HPDE6-E6E7 (cell line): ENCODE measurements around the gene COL23A1.
A peak's percentile ranks its signal among the peaks of the same experiment; 100 is the strongest.

Source experiments
- DNase-seq: peaks from one replicate; pipeline ENCODE4 v3.0.0; 2011; ENCODE audit warnings: missing footprints; ENCODE audit errors: extremely low spot score

The COL23A1 gene

DNA sequence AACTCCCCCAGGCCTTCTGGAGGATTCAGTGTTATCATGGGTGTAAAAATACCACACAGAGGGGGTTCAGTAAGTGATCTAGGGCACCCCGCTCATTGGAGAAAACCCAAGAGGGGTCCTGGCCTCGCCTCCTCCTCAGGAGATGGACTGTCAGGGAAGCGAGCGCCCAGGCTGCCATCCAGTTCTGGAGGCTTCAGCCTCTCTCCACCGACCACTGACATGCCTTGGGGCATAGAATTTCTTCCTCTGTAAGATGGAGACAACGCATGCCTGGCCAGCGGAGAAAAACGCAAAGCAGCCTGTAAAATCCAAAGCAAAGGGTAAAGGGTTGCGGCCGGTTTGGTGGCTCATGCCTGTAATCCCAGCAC lies 165.4 kb downstream of the COL23A1 start:
- DNase-seq: no peak

DNA sequence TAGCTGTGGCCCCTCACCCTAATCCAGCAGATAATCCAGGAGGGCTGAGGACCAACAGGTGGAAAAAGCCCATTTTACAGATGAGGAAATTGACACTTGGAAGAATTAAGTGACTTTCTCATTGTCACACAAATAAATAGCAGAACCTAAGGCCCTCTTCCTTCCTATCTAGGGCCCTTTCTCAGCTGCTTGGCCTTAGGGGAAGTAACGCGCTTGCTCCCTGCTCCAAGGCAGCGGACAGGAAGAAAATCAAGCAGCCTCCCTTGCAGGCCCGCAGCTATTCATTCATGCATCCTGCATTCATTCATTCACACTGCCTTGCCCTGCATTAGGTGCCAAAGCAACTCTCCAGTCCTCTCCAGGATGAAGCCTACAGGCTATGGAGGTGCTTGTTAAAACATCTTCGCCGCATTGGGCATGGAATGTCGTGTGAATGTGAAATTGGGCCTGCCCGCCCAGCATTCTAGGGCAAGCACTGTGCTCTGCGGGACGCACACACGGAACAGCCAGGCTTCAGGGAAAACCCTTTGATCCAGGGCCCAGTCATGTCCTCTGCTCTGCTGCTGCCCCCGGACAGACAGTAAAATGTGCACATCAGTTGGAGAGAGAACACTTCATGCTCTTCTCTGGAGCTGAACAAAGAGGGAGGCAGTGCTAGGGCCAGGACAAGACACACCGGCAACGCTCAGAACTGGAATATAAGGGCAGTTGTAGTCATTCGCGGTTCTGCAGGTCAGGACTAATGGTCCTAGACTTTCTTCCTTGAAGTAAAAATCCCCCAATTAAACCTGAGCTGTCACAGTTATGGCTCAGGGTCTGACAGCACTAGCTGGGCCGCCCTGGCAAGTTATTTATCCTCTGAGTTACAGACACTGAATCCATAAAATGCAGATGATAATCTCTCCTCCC lies 166.0 kb downstream of the COL23A1 start:
- DNase-seq: no peak

DNA sequence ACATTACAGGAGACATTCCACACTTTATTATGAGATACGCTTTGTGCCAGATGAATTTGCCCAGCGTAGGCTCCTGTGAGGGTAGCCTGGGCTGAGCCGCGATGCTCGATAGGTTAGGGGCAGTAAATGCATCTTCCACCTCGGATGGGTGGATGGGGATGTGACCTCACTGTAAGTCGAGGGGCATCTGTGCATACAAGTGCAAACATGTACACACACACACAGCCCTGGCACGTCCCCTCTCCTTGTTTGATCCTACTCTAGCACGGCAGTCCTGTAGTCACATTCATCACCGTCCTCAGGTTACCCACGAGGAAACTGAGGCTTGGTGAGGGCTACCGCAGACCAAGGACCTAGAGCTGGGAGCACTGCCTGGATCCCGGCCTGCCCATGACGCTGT lies 166.8 kb downstream of the COL23A1 start:
- DNase-seq: no peak

DNA sequence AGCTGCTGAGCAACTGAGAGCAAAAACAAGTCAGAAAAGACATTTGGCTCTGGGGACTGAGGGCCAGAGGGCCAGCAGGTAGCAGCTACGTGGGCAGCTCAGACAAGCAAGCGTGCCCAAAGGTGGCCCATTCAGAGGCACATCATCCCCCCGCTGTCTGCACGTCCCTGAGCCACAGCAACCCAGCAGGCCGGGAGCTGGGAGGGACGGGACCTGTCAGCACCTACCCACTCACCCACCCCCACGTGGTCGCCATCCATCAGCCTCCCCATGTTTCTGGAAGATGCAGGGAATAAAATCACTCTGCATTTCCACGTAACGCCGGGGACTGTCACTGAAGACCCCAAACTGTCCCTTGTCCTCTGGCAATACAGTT lies 167.8 kb downstream of the COL23A1 start:
- no peak for DNase-seq

DNA sequence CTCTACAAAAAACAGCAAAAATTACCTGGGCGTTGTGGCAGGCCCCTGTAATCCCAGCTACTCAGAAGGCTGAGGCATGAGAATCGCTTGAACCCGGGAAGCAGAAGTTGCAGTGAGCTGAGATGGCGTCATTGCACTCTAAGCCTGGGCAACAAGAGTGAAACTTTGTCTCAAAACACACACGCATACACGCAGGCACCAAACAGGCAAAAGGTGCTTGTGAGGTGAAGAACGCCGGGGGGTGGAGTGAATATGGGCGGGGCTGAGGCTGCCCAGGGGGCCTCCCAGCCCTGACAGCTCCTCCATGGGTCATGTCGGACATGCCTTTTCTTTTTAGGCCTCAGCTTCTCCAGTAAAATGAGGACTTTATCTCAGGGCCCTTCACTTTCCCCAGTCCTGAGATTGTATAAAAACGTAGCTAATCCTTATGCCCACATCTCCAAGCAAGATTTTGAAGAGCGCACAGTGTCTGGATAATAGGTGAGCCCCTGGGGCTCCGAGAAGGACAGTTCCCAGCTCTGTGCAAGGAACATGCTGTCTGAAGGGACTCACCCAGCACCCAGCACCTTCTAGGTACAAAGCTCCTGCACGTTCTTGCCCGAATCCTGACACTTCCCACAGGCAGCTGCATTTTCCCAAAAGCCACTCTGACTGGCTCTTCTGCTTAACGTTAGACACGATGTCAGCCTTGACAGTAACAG lies 168.3 kb downstream of the COL23A1 start:
- DNase-seq: no peak

DNA sequence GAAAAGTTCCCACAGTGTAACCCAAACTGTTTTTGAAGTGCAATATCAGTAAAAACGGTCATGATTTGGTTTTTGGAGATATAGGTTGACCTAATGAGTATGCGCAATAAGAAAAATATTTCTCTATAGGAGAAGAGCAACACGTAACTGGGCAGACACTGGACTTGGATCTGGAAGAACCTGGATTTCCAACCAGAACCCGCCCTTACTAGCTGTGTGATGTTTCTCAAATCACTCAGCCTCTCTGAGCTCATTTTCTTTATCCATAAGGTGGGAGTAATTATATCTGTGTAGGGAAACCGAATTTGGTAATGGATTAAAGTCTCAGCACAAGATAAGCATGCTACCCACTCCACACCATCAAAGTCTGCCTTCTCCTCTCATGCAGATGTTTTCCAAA lies 169.1 kb downstream of the COL23A1 start:
- DNase-seq: no peak

DNA sequence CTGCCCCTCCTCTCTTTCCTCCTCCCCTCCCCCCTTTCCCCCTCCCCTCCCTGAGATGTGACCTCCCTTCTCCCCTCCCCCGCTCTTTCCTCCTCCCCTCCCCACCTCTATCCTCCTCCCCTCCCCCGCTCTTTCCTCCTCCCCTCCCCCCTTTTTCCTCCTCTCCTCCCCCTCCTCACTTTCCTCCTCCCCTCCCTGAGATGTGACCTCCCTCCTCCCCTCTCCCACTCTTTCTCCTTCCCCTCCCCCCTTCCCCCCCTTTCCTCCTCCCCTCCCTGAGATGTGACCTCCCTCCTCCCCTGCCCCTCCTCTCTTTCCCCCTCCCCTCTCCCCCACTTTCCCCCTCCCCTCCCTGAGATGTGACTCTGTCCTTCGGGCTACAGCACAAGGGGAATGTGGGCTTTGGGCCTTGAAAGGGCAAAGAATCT lies 169.8 kb downstream of the COL23A1 start:
- no peak for DNase-seq

DNA sequence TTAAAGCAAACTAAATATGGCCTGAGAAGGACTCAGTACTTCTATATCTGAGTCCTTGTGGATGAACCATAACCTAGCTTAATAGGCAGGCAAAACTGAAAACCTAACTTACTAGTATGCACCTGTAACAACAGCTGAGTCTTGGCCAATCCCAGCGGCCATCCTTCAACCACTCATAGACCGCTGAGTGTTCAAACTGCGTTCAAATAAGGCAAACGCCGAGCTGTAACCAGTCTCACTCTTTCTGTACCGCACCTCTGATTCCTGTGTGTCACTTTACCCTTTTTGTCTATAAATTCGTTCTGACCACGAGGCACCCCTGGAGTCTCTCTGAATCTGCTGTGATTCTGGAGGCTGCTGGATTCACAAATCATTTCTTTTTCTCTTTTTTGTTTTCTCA lies 170.5 kb downstream of the COL23A1 start:
- DNase-seq: no peak

DNA sequence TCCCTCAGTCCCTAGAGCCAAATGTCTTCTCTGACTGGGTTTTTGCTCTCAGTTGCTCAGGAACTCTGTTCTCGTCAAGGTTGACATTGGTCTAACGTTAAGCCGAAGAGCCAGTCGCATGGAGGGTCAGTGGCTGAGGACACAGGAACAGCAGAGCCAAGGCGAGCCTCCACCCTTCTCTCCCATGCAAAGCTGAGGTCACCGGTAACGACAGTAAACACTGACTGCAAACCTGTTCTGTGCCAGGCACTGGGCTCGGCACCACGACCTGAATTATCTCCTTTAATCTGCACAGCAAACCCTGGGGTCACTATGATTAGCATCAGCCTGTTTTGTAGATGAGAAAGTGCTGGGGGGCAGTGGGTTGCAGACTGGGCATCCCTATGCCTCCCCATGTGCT lies 171.0 kb downstream of the COL23A1 start:
- no peak for DNase-seq

DNA sequence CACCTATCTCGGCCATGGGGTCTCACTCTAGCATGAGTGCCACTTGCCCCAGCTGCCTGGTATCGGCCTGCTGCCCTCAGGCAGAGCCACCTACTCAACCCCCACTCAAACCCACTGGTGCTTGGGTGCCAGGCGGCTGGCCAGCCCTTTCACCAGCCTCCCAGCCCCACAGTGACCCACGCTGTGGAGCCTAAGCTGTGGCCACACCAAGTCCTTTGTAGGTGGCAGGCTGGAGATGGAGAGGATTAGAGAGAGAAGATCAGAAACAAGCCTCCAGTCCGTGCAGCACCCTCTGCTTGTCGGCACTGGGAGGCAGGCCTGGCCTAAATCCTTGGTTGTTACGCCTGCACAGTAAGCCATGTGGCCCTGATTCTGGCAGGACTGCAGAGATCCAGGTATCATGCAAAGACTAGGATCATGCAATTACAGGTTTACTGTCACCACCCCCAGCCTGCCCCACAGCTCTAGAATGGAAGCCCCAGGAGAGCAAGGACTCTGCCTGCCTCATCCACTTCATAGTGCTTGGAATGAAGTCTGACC lies 171.7 kb downstream of the COL23A1 start:
- DNase-seq: no peak

DNA sequence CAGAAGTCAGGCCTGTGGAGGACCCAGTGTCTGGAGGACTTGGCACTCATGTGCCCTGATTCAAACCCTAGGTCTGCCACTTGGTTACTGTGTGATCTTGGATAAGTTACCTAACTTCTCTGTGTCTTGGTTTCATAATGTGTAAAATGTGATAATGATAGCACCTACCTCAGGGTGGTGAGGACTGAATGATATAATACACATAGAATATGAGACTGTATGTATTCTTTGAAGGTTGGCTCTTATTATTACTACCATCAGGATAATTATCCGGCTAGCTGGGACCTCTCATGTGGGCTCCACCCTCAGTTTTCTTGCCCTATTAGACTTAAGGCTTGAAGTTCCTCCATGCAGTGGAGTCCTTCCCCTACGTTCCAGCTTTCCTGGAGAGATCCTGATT lies 172.2 kb downstream of the COL23A1 start:
- DNase-seq: no peak

DNA sequence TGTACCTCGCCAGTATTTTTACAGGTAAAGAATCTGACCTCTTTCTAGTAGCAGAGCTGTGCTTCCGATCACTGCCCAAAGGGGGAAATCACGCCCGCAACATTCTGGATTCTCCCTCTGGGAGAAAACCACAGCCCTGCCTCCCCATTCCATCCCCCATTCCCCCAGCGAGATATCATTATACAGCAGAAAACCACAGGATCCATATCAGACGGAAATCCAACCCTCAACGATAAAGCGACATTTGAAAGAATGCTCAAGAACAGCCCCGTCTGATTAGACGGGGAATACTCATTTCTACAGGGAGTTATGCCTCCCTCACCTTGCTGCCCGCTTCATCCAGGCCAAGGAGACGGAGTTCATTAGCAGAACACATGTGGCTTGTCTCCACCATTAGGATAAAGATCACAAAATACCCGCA lies 172.8 kb downstream of the COL23A1 start:
- no peak for DNase-seq

DNA sequence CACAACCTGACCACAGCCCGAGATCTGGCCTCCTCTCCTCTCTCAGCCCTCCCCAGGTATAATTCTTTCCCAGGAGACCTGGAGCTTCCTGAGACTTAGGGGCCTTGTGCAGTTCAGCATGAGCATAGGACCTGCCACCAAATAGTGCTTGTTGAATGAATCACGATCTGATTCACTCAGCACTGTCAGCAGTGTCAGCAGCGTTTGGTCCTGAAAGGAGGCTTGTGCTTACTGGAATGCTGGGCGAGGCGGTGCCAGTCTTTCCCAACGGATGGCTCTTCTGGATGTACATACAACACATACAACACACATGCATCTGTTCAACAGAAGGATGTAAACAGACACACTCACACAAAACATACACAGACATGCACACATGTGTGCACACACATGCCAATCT lies 173.3 kb downstream of the COL23A1 start:
- peak; percentile 42 for DNase-seq

DNA sequence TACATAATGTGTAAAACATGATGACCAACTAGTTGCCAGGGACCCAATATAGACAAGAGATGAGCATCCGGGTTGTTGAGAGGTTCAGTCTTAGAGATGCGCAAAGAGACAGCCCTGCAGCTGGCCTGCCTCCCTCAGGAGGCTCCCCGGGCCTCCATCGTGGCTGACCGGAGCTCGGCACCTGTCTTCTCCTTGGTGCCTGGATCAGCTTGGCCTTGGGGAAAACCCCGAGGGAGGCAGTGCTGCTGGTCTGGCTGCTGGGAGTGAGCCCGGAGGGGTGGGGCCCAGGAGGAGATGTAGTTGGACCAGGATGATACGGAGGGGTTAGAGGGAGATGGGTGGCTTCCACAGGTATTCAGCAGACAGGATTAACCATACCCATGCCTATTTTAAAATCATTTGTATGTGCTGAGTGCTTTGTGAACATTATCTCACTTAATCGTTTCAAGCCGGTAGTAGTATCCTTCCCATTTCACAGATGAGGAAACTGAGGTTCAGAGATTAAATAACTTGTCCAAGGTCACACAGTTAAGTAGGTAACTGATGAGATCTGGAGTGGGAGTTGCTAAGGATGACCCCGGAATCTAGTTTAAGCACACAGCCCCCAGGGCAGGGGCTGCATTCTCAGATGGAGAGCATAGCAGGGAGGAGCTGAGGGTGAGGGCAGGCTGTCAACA lies 173.8 kb downstream of the COL23A1 start:
- DNase-seq: no peak

DNA sequence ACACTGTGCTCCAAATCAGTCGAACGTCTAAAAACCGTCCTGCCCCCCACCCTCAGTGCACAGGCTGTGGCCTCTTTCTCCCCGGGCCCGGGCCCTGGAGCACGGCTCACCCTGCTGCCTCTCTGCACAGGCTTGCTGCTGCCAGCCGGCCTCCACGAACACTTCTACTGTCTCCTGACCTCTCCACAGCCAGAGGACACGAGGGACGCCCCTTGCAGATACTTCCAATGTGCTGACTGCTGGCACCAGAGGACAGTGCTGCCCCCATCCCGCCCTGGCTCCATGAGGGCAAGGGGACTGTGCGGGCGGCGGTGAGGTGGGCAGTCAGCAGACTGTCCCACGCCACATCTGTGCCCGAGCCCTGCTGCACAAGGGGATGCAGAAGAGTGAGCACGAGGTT lies 174.8 kb downstream of the COL23A1 start:
- DNase-seq: no peak

DNA sequence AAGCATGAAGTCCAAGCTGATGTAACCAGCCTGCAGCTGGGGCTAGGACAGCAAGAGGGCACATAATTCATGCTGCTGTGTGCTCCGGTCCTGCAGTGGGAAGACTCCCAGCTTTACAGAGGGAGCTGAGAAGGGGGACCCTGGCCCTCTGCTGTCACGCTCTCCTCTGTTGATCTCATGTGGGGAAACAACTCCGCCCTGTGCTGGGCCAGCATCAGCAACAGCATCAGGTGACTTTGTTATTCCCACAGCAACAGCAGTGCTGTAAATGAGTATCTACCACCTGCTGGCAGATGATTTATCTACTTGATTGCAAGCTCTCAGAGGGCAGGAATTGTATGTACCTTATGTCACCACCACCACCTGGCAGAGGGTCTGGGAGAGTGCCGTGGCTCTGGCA lies 176.2 kb downstream of the COL23A1 start:
- DNase-seq: no peak

DNA sequence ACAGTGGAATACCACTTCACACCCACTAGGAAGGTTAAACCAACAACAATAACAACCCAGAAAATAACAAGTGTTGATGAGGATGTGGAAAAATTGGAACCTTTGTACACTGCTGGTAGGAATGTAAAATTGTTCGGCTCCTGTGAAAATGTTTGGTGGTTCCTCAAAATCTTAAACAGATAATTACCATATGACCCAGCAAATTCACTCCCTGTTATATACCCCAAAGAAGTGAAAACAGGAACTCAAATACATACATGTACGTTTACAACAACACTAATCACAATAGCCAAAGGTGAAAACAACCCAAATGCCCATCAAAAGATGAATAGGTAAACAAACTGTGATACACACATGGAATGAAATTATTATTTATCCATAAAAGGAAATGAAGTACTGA lies 179.1 kb downstream of the COL23A1 start:
- no peak for DNase-seq

DNA sequence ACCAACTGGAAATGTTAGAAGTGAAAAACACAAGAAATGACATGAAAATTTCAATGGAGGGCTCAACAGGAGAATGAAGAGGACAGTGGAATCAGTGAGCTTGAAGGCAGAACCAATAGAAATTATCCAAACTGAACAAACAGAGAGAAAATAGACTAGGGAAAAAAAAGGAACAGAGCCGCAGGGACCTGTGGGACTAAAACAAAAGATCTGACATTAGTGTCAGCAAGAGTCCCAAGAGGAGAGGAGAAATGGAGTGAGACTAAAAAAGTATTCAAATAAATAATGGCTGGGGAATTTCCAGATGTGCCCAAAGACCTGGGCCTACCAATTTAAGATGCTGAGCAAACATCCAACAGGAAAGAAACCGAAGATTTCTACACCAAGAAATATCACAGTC lies 182.5 kb downstream of the COL23A1 start:
- no peak for DNase-seq

DNA sequence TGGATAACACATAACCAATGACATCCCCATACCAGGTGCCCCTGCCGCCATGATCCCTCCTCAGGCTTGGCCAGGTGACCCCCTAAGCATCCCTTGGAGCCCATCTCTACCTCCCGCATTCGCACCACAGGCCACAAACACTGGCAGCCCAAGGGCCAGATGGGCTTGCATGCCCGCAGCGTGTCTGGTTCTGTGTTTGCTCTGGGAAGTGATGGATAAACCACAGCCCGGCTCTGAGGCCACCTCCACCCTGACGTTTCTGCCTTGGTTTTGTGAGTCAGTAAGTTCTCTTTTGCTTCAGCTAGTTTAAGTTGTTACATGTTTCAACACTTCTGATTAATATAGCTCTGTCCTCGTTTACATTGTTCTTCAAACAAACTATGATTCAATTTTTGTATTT lies 185.2 kb downstream of the COL23A1 start:
- no peak for DNase-seq

DNA sequence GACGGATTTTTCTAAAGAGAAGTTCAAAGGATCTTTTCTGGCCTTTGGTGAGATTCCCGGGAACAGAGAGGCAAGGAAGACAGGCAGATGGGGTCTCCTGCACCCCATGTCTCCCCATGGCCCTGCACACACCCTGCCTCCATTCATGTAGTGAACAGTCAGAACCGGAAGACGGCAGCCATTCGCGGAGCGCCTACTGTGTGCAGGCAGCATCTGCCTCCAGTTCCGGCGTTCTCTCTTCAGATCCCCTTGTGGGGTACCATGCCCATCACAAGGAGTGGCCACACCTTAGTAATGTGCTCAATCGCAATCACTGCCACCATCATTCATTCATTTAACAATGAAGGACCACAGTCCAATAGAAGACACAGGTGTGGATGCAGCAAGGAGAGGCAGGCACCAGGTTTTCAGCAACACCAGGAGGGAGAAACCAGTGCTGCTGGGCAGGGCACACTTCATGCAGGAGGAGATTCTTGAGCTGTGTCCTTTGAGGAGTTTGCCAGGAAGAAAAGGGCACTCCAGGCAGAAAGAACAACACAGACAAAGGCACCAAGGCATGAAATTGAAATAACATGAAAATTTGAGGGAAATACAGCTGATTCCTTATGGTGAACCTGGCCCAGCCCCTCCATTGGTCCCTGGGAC lies 186.1 kb downstream of the COL23A1 start:
- no peak for DNase-seq

DNA sequence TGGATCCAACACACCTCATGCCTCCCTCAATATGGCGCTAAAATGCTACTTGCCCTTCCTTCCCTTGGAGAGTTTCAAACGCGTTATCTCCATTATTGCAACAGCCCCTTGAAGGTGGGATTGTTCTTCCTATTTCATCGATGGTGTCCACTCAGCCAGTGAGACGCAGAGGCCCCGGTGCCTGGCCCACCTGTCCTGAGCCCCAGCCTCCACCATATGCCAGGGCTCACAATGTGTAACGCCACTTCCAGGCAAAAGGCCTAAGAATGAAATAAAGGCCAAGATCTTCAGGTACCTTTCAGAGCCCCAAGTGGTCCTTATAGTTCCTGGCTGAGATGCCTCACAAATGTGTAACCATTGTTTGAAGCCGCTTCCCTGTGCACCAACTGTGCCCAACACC lies 186.8 kb downstream of the COL23A1 start:
- no peak for DNase-seq

DNA sequence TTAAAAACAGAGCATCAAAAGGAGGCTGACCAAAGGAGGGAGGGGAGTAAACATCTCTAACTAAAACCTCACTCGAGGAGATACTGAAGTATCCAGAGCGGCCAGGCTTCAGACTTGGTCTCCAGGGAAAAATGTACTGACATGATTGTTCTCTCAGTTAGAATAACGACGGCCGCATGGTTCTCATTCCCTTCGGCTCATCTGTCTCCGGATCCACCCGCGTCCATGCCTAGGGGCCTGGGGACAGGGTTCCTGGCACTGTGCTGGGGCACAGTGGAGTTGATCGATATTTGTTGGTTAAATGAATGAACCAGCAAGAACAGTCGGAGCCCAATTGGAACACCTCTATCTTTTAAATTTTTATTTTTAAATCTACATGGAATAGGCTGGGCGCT lies 190.5 kb downstream of the COL23A1 start:
- DNase-seq: no peak
